ENCODE results near the gene KCNB1.
"Not testable (repeated sequence)": the region's sequence is repeated elsewhere in the genome, so short reads cannot be mapped to it uniquely, and the experiment has no call there.

The KCNB1 gene

GRCh38 chr20:49323622-49324238 is 158.7 kb downstream of the KCNB1 start:
- DNase-seq (ENCODE audit: low read depth in 2 of 2), result peak in 1 of 2 donors; percentile 9

GRCh38 chr20:49320460-49320859 is 162.0 kb downstream of the KCNB1 start:
- no peak for DNase-seq (ENCODE audit: low read depth in 2 of 2)

GRCh38 chr20:49319208-49319809 is 163.2 kb downstream of the KCNB1 start:
- DNase-seq (ENCODE audit: low read depth in 2 of 2), result no peak

- peak in 1 of 2 donors; percentile 5 for DNase-seq (ENCODE audit: low read depth in 2 of 2)
Measured at GRCh38 chr20:49318430-49319207, 163.8 kb downstream of the KCNB1 start.

- DNase-seq (ENCODE audit: low read depth in 2 of 2), result no peak
Measured at GRCh38 chr20:49318091-49318429, 164.4 kb downstream of the KCNB1 start.

- no peak for DNase-seq (ENCODE audit: low read depth in 2 of 2)
Measured at GRCh38 chr20:49316704-49317103, 165.8 kb downstream of the KCNB1 start.

GRCh38 chr20:49315580-49315979 is 166.9 kb downstream of the KCNB1 start:
- no peak for DNase-seq (ENCODE audit: low read depth in 2 of 2)

- DNase-seq (ENCODE audit: low read depth in 2 of 2), result not testable (repeated sequence)
Measured at GRCh38 chr20:49314052-49314451, 168.4 kb downstream of the KCNB1 start.

All from stimulated activated CD4-positive, alpha-beta T cell treated with anti-CD3 and anti-CD28 coated beads, Interleukin-1b, Interleukin-23, amount 100 ng/mL, for 4 hours (primary cell).